ENCODE results near the gene C1orf116.
A peak's percentile ranks its signal among the peaks of the same experiment; 100 is the strongest.

- TF ChIP-seq CTCF (IDR thresholded peaks at IDR 0.05) (peak; percentile 100), ZFX (IDR thresholded peaks at IDR 0.05; ENCODE audit: borderline replicate concordance) (no peak)
Observed at GRCh38 chr1:207077470-207078377, 45.2 kb upstream of the C1orf116 start.
